H1 (cell line): ENCODE results near the gene SLC15A3. TPM values are rescaled to one million over a fixed set of nuclear protein-coding genes. Genes with fewer than 3 reads are reported as not detected.

Experiments
- CTCF ChIA-PET: fragments of 300-600 bp; sonication (Branson Sonifier 250); formaldehyde crosslinking; loops from one replicate; lab custom pipeline; 2021; ENCODE audit not compliant: partially characterized antibody; lab: Charles Lee
- POLR2A ChIA-PET: fragments of 300-600 bp; sonication (Branson Sonifier 250); formaldehyde crosslinking; loops from one replicate; lab custom pipeline; 2021; ENCODE audit warnings: inconsistent platforms; ENCODE audit not compliant: partially characterized antibody; lab: Charles Lee
- DNase-seq, 2 experiments: peaks; one replicate each; pipeline versions ENCODE4 v3.0.0 to v3.0.0-alpha.2; 2010 to 2022; ENCODE audit warnings: low spot score in 2 of 2, low read depth in 1 of 2, mixed read lengths in 1 of 2
- FAIRE-seq: peaks from 2 replicates; lab custom pipeline; 2011; peaks lifted over from hg19 to GRCh38; lab: Jason Lieb, UNC
- H2AFZ ChIP-seq: 2 replicates; pipeline ENCODE4 v1.8.1; 2012; ENCODE audit warnings: low read length, inconsistent platforms
- H2AK5ac ChIP-seq: 2 replicates; pipeline ENCODE4 v1.6.1; 2013; ENCODE audit warnings: low read depth, low read length
- H2BK120ac ChIP-seq: replicated peaks from 2 replicates; pipeline ENCODE3; 2013; ENCODE audit warnings: low read depth, low read length, inconsistent platforms
- H2BK12ac ChIP-seq: 2 replicates; pipeline ENCODE4 v1.6.1; 2013; ENCODE audit warnings: low read depth, low read length
- H2BK15ac ChIP-seq: 2 replicates; pipeline ENCODE4 v1.6.1; 2013; ENCODE audit warnings: low read length
- H2BK20ac ChIP-seq: 2 replicates; pipeline ENCODE4 v1.6.1; 2013; ENCODE audit warnings: low read length
- H2BK5ac ChIP-seq: 2 replicates; pipeline ENCODE4 v1.6.1; 2013; ENCODE audit warnings: low read depth, low read length
- H3K14ac ChIP-seq: 2 replicates; pipeline ENCODE4 v1.6.1; 2013; ENCODE audit warnings: inconsistent platforms; ENCODE audit not compliant: insufficient read length
- H3K18ac ChIP-seq: 2 replicates; pipeline ENCODE4 v1.6.1; 2013; ENCODE audit warnings: low read length; ENCODE audit errors: extremely low read depth
- H3K23ac ChIP-seq: 2 replicates; pipeline ENCODE4 v1.6.1; 2013; ENCODE audit warnings: inconsistent platforms; ENCODE audit not compliant: insufficient read length
- H3K23me2 ChIP-seq: 2 replicates; pipeline ENCODE4 v1.6.1; 2013; ENCODE audit warnings: low read depth, low read length
- H3K27ac ChIP-seq: 2 replicates; pipeline ENCODE4 v1.6.1; 2011; ENCODE audit warnings: low read depth, low read length, inconsistent platforms
- H3K27me3 ChIP-seq, 4 experiments: replicated peaks in 1 of 4; 1 replicate in 1 of 4; 2 replicates in 3 of 4; pipeline versions ENCODE4 v1.6.1 to v1.8.1; 2011 to 2013; ENCODE audit warnings: low read length in 3 of 4, mild to moderate bottlenecking in 3 of 4, inconsistent platforms in 2 of 4, mixed read lengths in 2 of 4, moderate library complexity in 1 of 4; ENCODE audit not compliant: control insufficient read depth in 3 of 4, insufficient read depth in 3 of 4; ENCODE audit errors: extremely low read depth in 1 of 4
- H3K36me3 ChIP-seq, 4 experiments: 2 replicates each; pipeline versions ENCODE4 v1.6.1 to v1.8.1; 2011 to 2013; ENCODE audit warnings: mild to moderate bottlenecking in 4 of 4, low read length in 3 of 4, moderate library complexity in 2 of 4, control low read depth in 1 of 4, inconsistent platforms in 1 of 4; ENCODE audit not compliant: insufficient read depth in 4 of 4, control insufficient read depth in 2 of 4
- H3K4ac ChIP-seq: replicated peaks from 2 replicates; pipeline ENCODE3; 2013; ENCODE audit warnings: low read length, low read depth, mixed read lengths, inconsistent platforms; ENCODE audit not compliant: insufficient read length
- H3K4me1 ChIP-seq, 4 experiments: replicated peaks in 1 of 4; 1 replicate in 1 of 4; 2 replicates in 3 of 4; pipeline versions ENCODE4 v1.6.1 to v1.8.1; 2011 to 2013; ENCODE audit warnings: low read length in 3 of 4, inconsistent platforms in 2 of 4, mixed read lengths in 1 of 4; ENCODE audit not compliant: insufficient read depth in 4 of 4, control insufficient read depth in 3 of 4
- H3K4me2 ChIP-seq, 2 experiments: 2 replicates each; pipeline versions ENCODE4 v1.6.1 to v1.8.1; 2011 to 2013; ENCODE audit warnings: low read depth in 2 of 2, low read length in 2 of 2, control low read depth in 1 of 2, inconsistent platforms in 1 of 2, mild to moderate bottlenecking in 1 of 2; ENCODE audit not compliant: insufficient read depth in 1 of 2
- H3K4me3 ChIP-seq, 4 experiments: fragments of 200-600, 300-600 bp in 1 of 4; sonication (generic), shearing (Covaris generic), sonication (Bioruptor Twin) in 1 of 4; 2 replicates each; pipeline versions ENCODE4 v1.5.1 to v1.8.1; 2011 to 2016; ENCODE audit warnings: low read length in 4 of 4, low read depth in 3 of 4, control low read depth in 2 of 4, inconsistent platforms in 2 of 4, mild to moderate bottlenecking in 2 of 4, mixed read lengths in 1 of 4, moderate library complexity in 1 of 4; ENCODE audit not compliant: insufficient read depth in 2 of 4; ENCODE audit errors: extremely low read depth in 1 of 4
- H3K56ac ChIP-seq: replicated peaks from 2 replicates; pipeline ENCODE3; 2013; ENCODE audit warnings: low read depth, mild to moderate bottlenecking, mixed read lengths, low read length, inconsistent platforms; ENCODE audit not compliant: insufficient read length
- H3K79me1 ChIP-seq: 2 replicates; pipeline ENCODE4 v1.6.1; 2013; ENCODE audit warnings: low read depth, low read length, control low read depth
- H3K79me2 ChIP-seq, 2 experiments: 2 replicates each; pipeline versions ENCODE4 v1.6.1 to v1.8.1; 2012 to 2013; ENCODE audit warnings: low read length in 2 of 2, mild to moderate bottlenecking in 2 of 2, inconsistent platforms in 1 of 2; ENCODE audit not compliant: insufficient read depth in 2 of 2, control insufficient read depth in 1 of 2
- H3K9ac ChIP-seq, 4 experiments: replicated peaks in 1 of 4; 1 replicate in 1 of 4; 2 replicates in 3 of 4; pipeline versions ENCODE4 v1.6.1 to v1.8.1; 2011 to 2013; ENCODE audit warnings: low read depth in 3 of 4, low read length in 3 of 4, control low read depth in 2 of 4, mild to moderate bottlenecking in 2 of 4, moderate library complexity in 2 of 4, inconsistent platforms in 1 of 4; ENCODE audit errors: extremely low read depth in 1 of 4
- H3K9me3 ChIP-seq, 2 experiments: 2 replicates each; pipeline versions ENCODE4 v1.6.1 to v1.8.1; 2012 to 2013; ENCODE audit warnings: mild to moderate bottlenecking in 2 of 2, moderate library complexity in 2 of 2, control low read depth in 1 of 2, inconsistent platforms in 1 of 2, low read depth in 1 of 2, low read length in 1 of 2, mixed read lengths in 1 of 2; ENCODE audit not compliant: insufficient read depth in 2 of 2
- H4K20me1 ChIP-seq, 2 experiments: replicated peaks in 1 of 2; 2 replicates each; pipeline versions ENCODE3 to v1.8.1; 2011 to 2013; ENCODE audit warnings: inconsistent platforms in 2 of 2, low read length in 2 of 2, mild to moderate bottlenecking in 1 of 2; ENCODE audit not compliant: insufficient read depth in 2 of 2, control insufficient read depth in 1 of 2
- H4K5ac ChIP-seq: 2 replicates; pipeline ENCODE4 v1.6.1; 2013; ENCODE audit warnings: low read length, low read depth, mixed read lengths, inconsistent platforms; ENCODE audit not compliant: insufficient read length
- H4K8ac ChIP-seq: 2 replicates; pipeline ENCODE4 v1.8.0; 2013; ENCODE audit warnings: mild to moderate bottlenecking, moderate library complexity, low read length, inconsistent platforms; ENCODE audit not compliant: insufficient read depth; ENCODE audit errors: extremely low read depth
- H4K91ac ChIP-seq: replicated peaks from 2 replicates; pipeline ENCODE3; 2013; ENCODE audit warnings: low read length, mixed read lengths, inconsistent platforms; ENCODE audit not compliant: insufficient read length
- CHD2 ChIP-seq: IDR thresholded peaks from 2 replicates; pipeline ENCODE4 v1.6.1; 2012; ENCODE audit warnings: low read length, improper control_type of control experiment
- E2F6 ChIP-seq: IDR thresholded peaks from 2 replicates; pipeline ENCODE4 v1.6.1; 2012; ENCODE audit warnings: inconsistent platforms
- FOSL1 ChIP-seq: IDR thresholded peaks from 2 replicates; pipeline ENCODE4 v1.6.1; 2011; ENCODE audit warnings: mild to moderate bottlenecking, low read depth, low read length, moderate library complexity; ENCODE audit not compliant: insufficient read depth
- GTF2F1 ChIP-seq: IDR thresholded peaks from 2 replicates; pipeline ENCODE4 v1.6.1; 2012; ENCODE audit warnings: low read depth, low read length, improper control_type of control experiment, borderline replicate concordance
- HDAC6 ChIP-seq: IDR thresholded peaks from one replicate; pipeline ENCODE4 v1.7.1; 2012; ENCODE audit warnings: low read depth, mild to moderate bottlenecking, inconsistent platforms, low read length, moderate library complexity
- POLR2A ChIP-seq, 2 experiments: IDR thresholded peaks; 1 replicate in 1 of 2; 2 replicates in 1 of 2; pipeline ENCODE4 v1.6.1; 2011; ENCODE audit warnings: low read depth in 2 of 2, low read length in 2 of 2, mild to moderate bottlenecking in 2 of 2; ENCODE audit errors: control extremely low read depth in 1 of 2
- TBP ChIP-seq: IDR thresholded peaks from 2 replicates; pipeline ENCODE4 v1.6.1; 2011; ENCODE audit warnings: low read depth, low read length, improper control_type of control experiment
- ZNF274 ChIP-seq: IDR thresholded peaks from 2 replicates; pipeline ENCODE4 v1.7.0; 2012; ENCODE audit warnings: low read length, borderline replicate concordance; ENCODE audit errors: extremely low read depth
- WGBS, 2 experiments: shearing (Covaris generic) in 1 of 2; methylation state at CpG; one replicate each; pipeline versions ENCODE4 v1.1.6 to v1.1.7; 2013 to 2015; ENCODE audit warnings: low lambda C conversion rate in 2 of 2, mixed read lengths in 2 of 2, inconsistent platforms in 1 of 2, low coverage in 1 of 2, missing lambda C conversion rate in 1 of 2; ENCODE audit not compliant: insufficient replicate concordance in 2 of 2, insufficient coverage in 1 of 2, insufficient read length in 1 of 2; ENCODE audit errors: extremely low coverage in 1 of 2, missing lambda C conversion rate in 1 of 2; 5-methylcytosine and 5-hydroxymethylcytosine counted together
- polyA plus RNA-seq, 7 experiments: library from polyadenylated mRNA; depleted of rRNA in 3 of 7; stranded (reverse) in 5 of 7; unstranded in 2 of 7; fragments of >200 nt in 5 of 7; fragments of 200-250 nt in 2 of 7; gene quantifications; 1 replicate in 5 of 7; 2 replicates in 1 of 7; 4 replicates in 1 of 7; pipeline versions ENCODE4 v1.2.1 to v1.2.3, GENCODE V29; 2011 to 2013; ENCODE audit warnings: missing spikeins in 2 of 7, mixed read lengths in 2 of 7
- total RNA-seq: library from RNA; stranded (reverse); fragmentation: NEBNext Ultra II Directional; extraction: Animal tissue kit (Norgen Biotek cat#: 25700); gene quantifications from 2 replicates; pipeline ENCODE4 v1.2.1, GENCODE V29; 2021
- TF ChIP-seq, protein P1 (sequence below): IDR thresholded peaks from 2 replicates; pipeline ENCODE4 v1.6.1; 2012; ENCODE audit warnings: inconsistent platforms
- TF ChIP-seq, protein P2 (sequence below): IDR thresholded peaks from 2 replicates; pipeline ENCODE4 v1.6.1; 2011; ENCODE audit warnings: low read length, improper control_type of control experiment

Gene SLC15A3
- total and polyA plus RNA-seq, 2 of the 8 experiments (the other 6 are each of a cell fraction or from before 2014, with no cell fraction given): 25.8 to 31.0 TPM

- H4K8ac ChIP-seq: no peak overlapping the region
- H3K4me3 ChIP-seq: no peak overlapping the region
- TF ChIP-seq TBP (no peak), ZNF274 (no peak), POLR2A (IDR thresholded peaks at IDR 0.05; ENCODE audit: control extremely low read depth in 1 of 2, low read depth in 2 of 2, low read length in 2 of 2) (no peak), E2F6 (no peak), HDAC6 (no peak), GTF2F1 (no peak), FOSL1 (no peak), CHD2 (no peak)
- TF ChIP-seq, protein P1, sequence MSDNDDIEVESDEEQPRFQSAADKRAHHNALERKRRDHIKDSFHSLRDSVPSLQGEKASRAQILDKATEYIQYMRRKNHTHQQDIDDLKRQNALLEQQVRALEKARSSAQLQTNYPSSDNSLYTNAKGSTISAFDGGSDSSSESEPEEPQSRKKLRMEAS: no peak
- TF ChIP-seq, protein P2, sequence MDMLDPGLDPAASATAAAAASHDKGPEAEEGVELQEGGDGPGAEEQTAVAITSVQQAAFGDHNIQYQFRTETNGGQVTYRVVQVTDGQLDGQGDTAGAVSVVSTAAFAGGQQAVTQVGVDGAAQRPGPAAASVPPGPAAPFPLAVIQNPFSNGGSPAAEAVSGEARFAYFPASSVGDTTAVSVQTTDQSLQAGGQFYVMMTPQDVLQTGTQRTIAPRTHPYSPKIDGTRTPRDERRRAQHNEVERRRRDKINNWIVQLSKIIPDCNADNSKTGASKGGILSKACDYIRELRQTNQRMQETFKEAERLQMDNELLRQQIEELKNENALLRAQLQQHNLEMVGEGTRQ: no peak
- H2AFZ ChIP-seq: no peak overlapping the region
- no peak overlapping the region for H3K9ac ChIP-seq
- no peak overlapping the region for H2BK15ac ChIP-seq
- peaks cover 15% of the 10 kb centered on the region; the same call in 1 of the 2 replicates for H3K23me2 ChIP-seq
- DNase-seq: no peak
- no peak overlapping the region for H3K56ac ChIP-seq
- H3K36me3 ChIP-seq: no peaks in the 10 kb centered on the region
- no peak overlapping the region for H3K27ac ChIP-seq
- ChIA-PET CTCF (interaction anchor here (0.7 to 2.9 kb wide), 5 partner anchors 9 to 137 kb away, joined by 3 to 11 read pairs (median 4); no protein-coding TSS in a partner anchor), POLR2A (interaction anchor here (0.7 to 1.2 kb wide), 2 partner anchors 8 to 30 kb away, joined by 3 read pairs; no protein-coding TSS in a partner anchor)
- 91% methylated on average over 5 of the region's 5 CpGs; no CpG with 5 or more reads in 1 of the 2 experiments for WGBS, 2 experiments
- H4K91ac ChIP-seq: no peak overlapping the region
- no peak overlapping the region for H3K14ac ChIP-seq
- H2BK5ac ChIP-seq: no peak overlapping the region
- no peak overlapping the region for H2AK5ac ChIP-seq
- H3K23ac ChIP-seq: no peak overlapping the region
- no peak overlapping the region for H2BK20ac ChIP-seq
- no peak overlapping the region for H3K4ac ChIP-seq
- no peaks in the 10 kb centered on the region for H3K79me2 ChIP-seq
- H3K9me3 ChIP-seq: no peaks in the 10 kb centered on the region
- no peaks in the 10 kb centered on the region for H4K20me1 ChIP-seq
- H3K27me3 ChIP-seq: peaks cover 0 to 15% (median 8%) of the 10 kb centered on the region in 4 experiments; a peak in 4 of 7 replicates
- H3K4me1 ChIP-seq: peaks cover 0 to 11% (median 8%) of the 10 kb centered on the region in 4 experiments; a peak in 6 of 7 replicates
- H2BK120ac ChIP-seq: no peak overlapping the region
- H3K18ac ChIP-seq: no peak overlapping the region
- H3K79me1 ChIP-seq: no peaks in the 10 kb centered on the region
- no peak overlapping the region for H4K5ac ChIP-seq
- no peak overlapping the region for H3K4me2 ChIP-seq
- no peak for FAIRE-seq
- H2BK12ac ChIP-seq: no peak overlapping the region
These were observed 2.4 kb upstream of the SLC15A3 start for GRCh38 chr11:60954421-60954820.
